A673 (cell line): ENCODE measurements around the gene GTF3C1.

Experiments
- EZH2 ChIP-seq: fragments of 200-600 bp; sonication (generic); IDR thresholded peaks from 2 replicates; pipeline ENCODE4 v1.6.1; 2017; ENCODE audit warnings: borderline replicate concordance, low read depth, mild to moderate bottlenecking, mixed read lengths, antibody characterized with exemption, low read length; ENCODE audit not compliant: poor library complexity, severe bottlenecking
- TF ChIP-seq, protein P1 (sequence below): fragments of 300-800, 200-600 bp; sonication (generic); conservative IDR thresholded peaks from 2 replicates; pipeline ENCODE4 v1.5.1; 2017; ENCODE audit warnings: low read depth, mild to moderate bottlenecking, antibody characterized with exemption, low read length, moderate library complexity, mixed read lengths

DNA sequence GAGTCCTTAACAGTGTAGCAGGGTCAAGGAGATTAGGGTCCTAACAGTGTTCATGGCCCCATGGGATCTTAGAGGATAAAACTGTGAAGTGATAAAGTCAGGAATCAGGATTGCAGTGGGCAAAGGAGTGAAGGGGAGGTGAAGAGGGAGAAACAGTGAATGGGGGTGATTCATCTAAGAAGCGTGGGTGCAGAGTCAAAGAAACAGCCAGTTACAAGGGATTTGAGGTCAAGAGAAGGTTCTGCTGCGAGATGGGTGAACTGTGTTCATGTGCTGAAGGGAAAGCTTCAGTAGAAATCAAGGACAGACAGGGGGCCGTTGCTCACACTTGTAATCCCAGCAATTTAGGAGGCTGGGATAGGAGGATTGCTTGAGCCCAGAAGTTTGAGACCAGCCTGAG is 5.9 kb downstream of the GTF3C1 start:
- TF ChIP-seq, protein P1, sequence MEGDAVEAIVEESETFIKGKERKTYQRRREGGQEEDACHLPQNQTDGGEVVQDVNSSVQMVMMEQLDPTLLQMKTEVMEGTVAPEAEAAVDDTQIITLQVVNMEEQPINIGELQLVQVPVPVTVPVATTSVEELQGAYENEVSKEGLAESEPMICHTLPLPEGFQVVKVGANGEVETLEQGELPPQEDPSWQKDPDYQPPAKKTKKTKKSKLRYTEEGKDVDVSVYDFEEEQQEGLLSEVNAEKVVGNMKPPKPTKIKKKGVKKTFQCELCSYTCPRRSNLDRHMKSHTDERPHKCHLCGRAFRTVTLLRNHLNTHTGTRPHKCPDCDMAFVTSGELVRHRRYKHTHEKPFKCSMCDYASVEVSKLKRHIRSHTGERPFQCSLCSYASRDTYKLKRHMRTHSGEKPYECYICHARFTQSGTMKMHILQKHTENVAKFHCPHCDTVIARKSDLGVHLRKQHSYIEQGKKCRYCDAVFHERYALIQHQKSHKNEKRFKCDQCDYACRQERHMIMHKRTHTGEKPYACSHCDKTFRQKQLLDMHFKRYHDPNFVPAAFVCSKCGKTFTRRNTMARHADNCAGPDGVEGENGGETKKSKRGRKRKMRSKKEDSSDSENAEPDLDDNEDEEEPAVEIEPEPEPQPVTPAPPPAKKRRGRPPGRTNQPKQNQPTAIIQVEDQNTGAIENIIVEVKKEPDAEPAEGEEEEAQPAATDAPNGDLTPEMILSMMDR = no peak
- TF ChIP-seq EZH2 = no peak
